Measurements from ENCODE around the gene PRSS21. TPM values are rescaled to one million over a fixed set of nuclear protein-coding genes. Genes with fewer than 3 reads are reported as not detected.

The PRSS21 gene
- total RNA-seq, result 1 to 10 TPM in 1 of 3 donors, under 1 TPM in 2; 0.51 to 4.1 (median 0.58) TPM
- long read RNA-seq, donor 1, result 0 reads
- long read RNA-seq, donor 2, partial matches to known transcripts, result 0 of 1 reads
- long read RNA-seq, donor 2, other reads (novel, unspliced or antisense), result 0 of 1 reads

GRCh38 chr16:2816751-2817339 lies at the start of gene PRSS21:
TSS of gene PRSS21 (plus strand) at chr16:2817237. CDS start at chr16:2817269, 32 bp downstream.
- no peak for TF ChIP-seq CTCF (IDR thresholded peaks at IDR 0.05)
- no peaks in the 10 kb centered on the region for H3K36me3 ChIP-seq (ENCODE audit: low read depth)
- ATAC-seq, result peak; percentile 47
- H3K4me3 ChIP-seq, result no peak within 1 kb of the TSS
- intact Hi-C loops (cut with DNase I, micrococcal nuclease), result no loop called here
- no peaks in the 10 kb centered on the region for H3K4me1 ChIP-seq (ENCODE audit: low read depth)
- H3K9me3 ChIP-seq, result no peaks in the 10 kb centered on the region
- DNase-seq, result peak in 1 of 3 donors; percentile 32

- intact Hi-C loops (cut with DNase I, micrococcal nuclease), result no loop called here
- no peak for ATAC-seq
- H3K4me1 ChIP-seq (ENCODE audit: low read depth), result peaks cover 16% of the 10 kb centered on the region
These were observed 49.1 kb upstream of the PRSS21 start for GRCh38 chr16:2767891-2768290.

GRCh38 chr16:2768403-2769089 lies 48.5 kb upstream of the PRSS21 start:
- no peak for ATAC-seq

More at GRCh38 chr16:2767891-2768290, 49.1 kb upstream of the PRSS21 start:
- no peak overlapping the region for H3K4me3 ChIP-seq
- TF ChIP-seq CTCF (IDR thresholded peaks at IDR 0.05), result no peak
- H3K9me3 ChIP-seq, result no peaks in the 10 kb centered on the region
- peak in 1 of 3 donors; percentile 16 for DNase-seq
- peaks cover 20% of the 10 kb centered on the region for H3K36me3 ChIP-seq (ENCODE audit: low read depth)

GRCh38 chr16:2769100-2769529 lies 47.9 kb upstream of the PRSS21 start:
- Histone ChIP-seq H3K36me3 (ENCODE audit: low read depth) (peaks cover 8% of the 10 kb centered on the region), H3K4me3 (no peak overlapping the region), H3K9me3 (no peaks in the 10 kb centered on the region), H3K4me1 (ENCODE audit: low read depth) (peaks cover 16% of the 10 kb centered on the region)
- peak; percentile 0 for ATAC-seq
- no peak for DNase-seq
- no peak for TF ChIP-seq CTCF (IDR thresholded peaks at IDR 0.05)
- intact Hi-C loops (cut with DNase I, micrococcal nuclease), result no loop called here

More at GRCh38 chr16:2768403-2769089, 48.5 kb upstream of the PRSS21 start:
- H3K4me1 ChIP-seq (ENCODE audit: low read depth), result peaks cover 16% of the 10 kb centered on the region
- H3K36me3 ChIP-seq (ENCODE audit: low read depth), result peaks cover 14% of the 10 kb centered on the region
- intact Hi-C loops (cut with DNase I, micrococcal nuclease), result no loop called here
- DNase-seq, result no peak
- no peak overlapping the region for H3K4me3 ChIP-seq
- TF ChIP-seq CTCF (IDR thresholded peaks at IDR 0.05), result no peak
- H3K9me3 ChIP-seq, result no peaks in the 10 kb centered on the region

- no peak for TF ChIP-seq CTCF (IDR thresholded peaks at IDR 0.05)
- DNase-seq (peak; percentile 88 to 92 (median 90)), ATAC-seq (peak; percentile 93)
- intact Hi-C loops (cut with DNase I, micrococcal nuclease), result no loop called here
- H3K4me3 ChIP-seq, result no peak overlapping the region
- no peaks in the 10 kb centered on the region for H3K9me3 ChIP-seq
- peaks cover 7% of the 10 kb centered on the region for H3K36me3 ChIP-seq (ENCODE audit: low read depth)
- H3K4me1 ChIP-seq (ENCODE audit: low read depth), result peaks cover 16% of the 10 kb centered on the region
These were observed 47.4 kb upstream of the PRSS21 start for GRCh38 chr16:2769675-2770056.

All from mucosa of descending colon (tissue), 3 donors.